ENCODE results near the gene KDM1B.
A peak's percentile ranks its signal among the peaks of the same experiment; 100 is the strongest.

KDM1B gene

GRCh38 chr6:18262702-18263417 lies 107.6 kb downstream of the KDM1B start:
- peak overlapping the region; percentile 94 for H3K4me3 ChIP-seq (ENCODE audit: low read length)
- no peak for TF ChIP-seq CTCF (conservative IDR thresholded peaks at IDR 0.05; ENCODE audit: low read depth, low read length)
- no peak for DNase-seq (ENCODE audit: low read depth)

GRCh38 chr6:18263418-18264218 lies 108.4 kb downstream of the KDM1B start:
- no peak for DNase-seq (ENCODE audit: low read depth)
- H3K4me3 ChIP-seq (ENCODE audit: low read length), result peak overlapping the region; percentile 94
- no peak for TF ChIP-seq CTCF (conservative IDR thresholded peaks at IDR 0.05; ENCODE audit: low read depth, low read length)

- DNase-seq (ENCODE audit: low read depth), result no peak
- peak within 1 kb of the TSS; percentile 94 for H3K4me3 ChIP-seq (ENCODE audit: low read length)
Measured at GRCh38 chr6:18264219-18264922, 109.1 kb downstream of the KDM1B start, which contains the start of gene DEK. Gene DEK (minus strand): TSS chr6:18264530. CDS start chr6:18263987, 543 bp downstream.

GRCh38 chr6:18264923-18265377 lies 109.7 kb downstream of the KDM1B start:
- TF ChIP-seq CTCF (conservative IDR thresholded peaks at IDR 0.05; ENCODE audit: low read depth, low read length), result no peak
- DNase-seq (ENCODE audit: low read depth), result no peak
- H3K4me3 ChIP-seq (ENCODE audit: low read length), result peak overlapping the region; percentile 61

More at GRCh38 chr6:18264219-18264922, 109.1 kb downstream of the KDM1B start, which contains the start of gene DEK:
- peak; percentile 47 for TF ChIP-seq CTCF (conservative IDR thresholded peaks at IDR 0.05; ENCODE audit: low read depth, low read length)

GRCh38 chr6:18265787-18266522 lies 110.7 kb downstream of the KDM1B start:
- no peak for DNase-seq (ENCODE audit: low read depth)
- no peak for TF ChIP-seq CTCF (conservative IDR thresholded peaks at IDR 0.05; ENCODE audit: low read depth, low read length)
- no peak overlapping the region for H3K4me3 ChIP-seq (ENCODE audit: low read length)

- TF ChIP-seq CTCF (conservative IDR thresholded peaks at IDR 0.05; ENCODE audit: low read depth, low read length), result no peak
- no peak overlapping the region for H3K4me3 ChIP-seq (ENCODE audit: low read length)
- DNase-seq (ENCODE audit: low read depth), result no peak
Measured at GRCh38 chr6:18266523-18266912, 111.3 kb downstream of the KDM1B start.
